HG02852 (cell line): Measurements from ENCODE around the gene EPB41L2.

ENCODE experiments used
- ATAC-seq: cut with Tn5 transposase; IDR thresholded peaks from one replicate; pipeline ENCODE4 v1.9.1; 2021; ENCODE audit warnings: mild to moderate bottlenecking, moderate library complexity; ENCODE audit not compliant: unreplicated experiment

The EPB41L2 gene

GRCh38 chr6:130980310-130981032 is 82.6 kb downstream of the EPB41L2 start:
- no peak for ATAC-seq

DNA sequence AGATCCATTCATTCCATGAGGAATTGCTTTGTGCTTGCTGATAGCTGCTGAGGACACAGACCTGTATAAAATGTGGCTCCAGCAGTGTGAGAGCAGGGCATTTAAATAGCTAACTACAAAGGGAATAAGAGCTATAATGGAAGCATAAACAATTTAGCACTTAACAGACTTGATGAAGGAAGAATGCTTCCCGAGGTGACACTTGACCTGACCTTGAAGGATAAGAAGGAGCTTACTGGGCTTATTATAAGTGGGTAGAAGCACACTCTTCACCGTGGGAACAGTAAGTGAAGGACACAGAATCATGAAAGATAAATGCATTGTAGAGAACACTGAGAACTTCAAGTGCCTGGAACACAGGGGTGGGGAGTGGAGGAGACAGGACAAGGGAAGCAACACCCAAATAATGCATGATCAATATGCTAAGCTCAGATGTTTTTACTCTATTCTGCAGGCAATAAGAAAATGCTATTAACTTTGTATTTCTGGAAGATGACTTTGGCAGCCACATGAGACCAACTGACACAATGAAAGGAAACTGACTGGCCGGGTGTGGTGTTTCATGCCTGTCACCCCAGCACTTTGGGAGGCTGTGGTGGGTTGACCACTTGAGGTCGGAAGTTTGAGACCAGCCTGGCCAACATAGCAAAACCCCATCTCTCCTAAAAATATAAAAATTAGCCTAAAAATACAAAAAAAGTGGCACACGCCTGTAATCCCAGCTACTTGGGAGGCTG is 84.2 kb downstream of the EPB41L2 start:
- ATAC-seq, result no peak

GRCh38 chr6:130978180-130978579 is 84.9 kb downstream of the EPB41L2 start:
- ATAC-seq, result no peak

DNA sequence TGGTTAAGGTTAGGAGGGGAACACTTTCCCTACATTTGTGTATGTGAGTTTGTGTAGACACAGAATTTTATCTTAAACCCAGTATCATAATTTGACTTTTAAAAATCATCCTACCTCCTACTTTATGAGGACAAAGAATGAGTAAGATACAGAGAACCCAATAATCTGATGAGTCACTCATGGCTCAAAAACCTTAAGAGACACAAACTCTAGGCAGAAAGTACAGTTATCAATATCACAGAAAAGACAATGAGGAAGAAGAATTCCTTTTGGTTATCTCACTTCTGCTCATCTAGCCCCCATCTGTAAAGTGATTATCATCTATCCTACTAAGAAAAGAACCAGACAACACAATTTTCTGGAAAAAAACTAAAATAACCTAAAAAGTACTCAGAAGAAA is 87.7 kb downstream of the EPB41L2 start:
- ATAC-seq, result no peak

DNA sequence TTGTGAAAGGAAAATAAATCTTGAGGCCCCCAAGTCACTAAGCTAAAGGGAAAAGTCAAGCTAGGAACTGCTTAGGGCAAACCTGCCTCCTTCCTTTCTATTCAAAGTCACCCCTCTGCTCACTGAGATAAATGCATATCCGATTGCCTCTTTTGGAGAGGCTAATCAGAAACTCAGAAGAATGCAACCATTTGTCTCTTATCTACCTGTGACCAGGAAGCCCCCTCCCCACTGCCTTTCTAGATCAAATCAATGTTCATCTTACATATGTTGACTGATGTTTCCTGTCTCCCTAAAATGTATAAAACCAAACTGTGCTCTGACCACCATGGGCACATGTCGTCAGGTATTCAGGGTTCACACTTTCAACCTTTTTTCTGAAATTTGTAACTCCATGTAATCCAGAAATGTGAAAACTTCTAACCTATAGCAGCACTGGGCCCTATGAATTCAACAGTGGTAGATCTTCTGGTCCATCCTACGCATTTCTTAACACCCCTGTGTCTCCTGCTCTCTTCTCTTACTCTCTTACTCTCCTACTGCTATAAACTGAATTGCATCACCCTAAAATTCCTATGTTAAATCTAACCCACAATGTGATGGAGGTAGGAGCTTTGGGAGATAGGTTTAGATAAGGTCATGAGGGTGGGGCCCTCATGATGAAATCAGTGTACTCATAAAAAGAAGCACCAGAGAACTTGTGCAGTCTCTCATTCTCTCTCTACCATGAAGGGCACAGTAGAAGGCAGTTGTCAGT is 89.3 kb downstream of the EPB41L2 start:
- ATAC-seq, result no peak

- ATAC-seq, result no peak
Observed at GRCh38 chr6:130971504-130971903, 91.5 kb downstream of the EPB41L2 start.

DNA sequence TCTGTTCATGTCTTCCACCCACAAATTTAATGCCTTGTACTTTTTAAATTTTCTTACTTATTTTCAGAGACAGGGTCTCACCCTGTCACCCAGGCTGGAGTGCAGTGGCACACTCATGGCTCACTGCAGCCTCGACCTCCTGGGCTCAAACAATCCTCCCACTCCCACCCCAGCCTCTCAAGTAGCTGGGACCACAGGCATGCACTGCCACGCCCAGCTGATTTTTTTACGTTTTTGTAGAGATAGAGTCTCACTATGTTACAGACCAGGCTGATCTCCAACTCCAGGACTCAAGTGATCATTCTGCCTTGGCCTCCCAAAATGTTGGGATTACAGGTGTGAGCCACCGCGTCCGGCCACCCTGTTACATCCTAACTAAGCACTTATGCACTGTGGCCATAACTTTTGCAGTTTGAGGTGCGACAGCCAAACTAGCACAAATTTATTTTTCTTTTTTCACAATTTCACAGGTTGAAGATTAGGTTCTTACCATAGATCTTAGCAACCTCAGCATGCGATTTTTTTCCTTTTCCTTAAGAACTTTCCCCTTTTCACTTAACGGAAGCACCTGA is 92.1 kb downstream of the EPB41L2 start:
- ATAC-seq, result no peak

- ATAC-seq, result no peak
Observed at GRCh38 chr6:130969791-130970491, 93.1 kb downstream of the EPB41L2 start.

DNA sequence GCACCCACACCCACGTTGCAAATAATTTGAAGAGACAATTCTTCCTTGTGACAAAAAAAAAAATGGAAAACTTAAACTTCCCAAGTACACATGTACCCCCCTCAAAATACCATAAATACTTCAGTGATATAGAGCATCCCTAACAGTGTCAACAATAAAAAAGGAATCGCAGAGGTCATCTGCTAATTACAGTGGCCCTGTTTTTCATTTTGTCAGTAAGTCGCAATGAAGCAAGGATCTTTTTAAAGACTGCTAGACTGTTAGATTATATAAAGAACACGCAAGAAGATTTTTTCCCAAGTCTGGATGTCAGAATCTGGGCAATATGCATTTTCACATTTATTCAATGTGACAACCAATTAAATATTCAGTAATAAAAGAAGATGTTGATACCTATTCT is 93.9 kb downstream of the EPB41L2 start:
- no peak for ATAC-seq

GRCh38 chr6:130968476-130968875 is 94.6 kb downstream of the EPB41L2 start:
- no peak for ATAC-seq

DNA sequence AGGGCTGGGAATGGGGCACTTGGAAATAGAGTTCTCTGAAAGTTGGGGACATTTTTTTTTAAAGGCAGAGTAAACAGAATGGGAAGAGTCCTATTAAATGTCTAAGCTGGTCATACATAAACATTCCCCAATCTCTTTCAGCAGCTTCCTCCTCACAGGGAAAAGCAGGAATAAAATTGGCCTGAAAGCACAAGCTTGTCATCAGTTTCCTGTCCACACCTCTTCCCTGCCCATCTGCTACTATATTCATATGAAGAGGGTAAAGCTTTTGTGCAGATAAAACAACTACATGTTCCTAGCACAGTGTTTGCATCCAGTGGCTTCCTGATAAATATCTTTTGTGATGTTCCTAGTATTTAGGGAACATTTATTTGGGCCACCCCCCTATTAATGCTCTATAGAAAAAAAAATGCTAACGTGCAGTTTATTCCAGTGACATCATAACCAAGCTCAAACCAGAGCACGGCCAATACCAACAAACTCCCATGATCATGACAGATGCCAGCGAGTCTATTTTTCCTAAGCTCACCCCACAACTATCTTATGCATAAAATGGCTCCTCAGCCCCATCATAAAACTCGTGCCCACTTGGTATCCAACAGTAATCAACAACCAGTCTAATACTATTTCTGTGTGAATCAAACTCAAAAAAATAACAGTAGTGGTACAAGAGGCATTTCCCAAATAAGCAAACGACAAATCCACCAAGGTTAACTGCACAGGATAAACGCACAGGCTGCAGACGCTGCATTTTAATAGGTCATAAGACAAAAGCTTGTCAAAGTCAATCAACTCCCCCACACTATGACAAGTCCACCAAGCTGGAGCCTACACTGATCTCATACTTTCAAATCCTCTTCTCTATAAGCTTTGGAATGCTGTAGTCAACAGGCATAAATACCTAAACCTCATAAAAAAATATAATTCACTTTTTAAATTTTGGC is 95.3 kb downstream of the EPB41L2 start:
- ATAC-seq, result no peak

GRCh38 chr6:130966344-130966980 is 96.6 kb downstream of the EPB41L2 start:
- no peak for ATAC-seq

DNA sequence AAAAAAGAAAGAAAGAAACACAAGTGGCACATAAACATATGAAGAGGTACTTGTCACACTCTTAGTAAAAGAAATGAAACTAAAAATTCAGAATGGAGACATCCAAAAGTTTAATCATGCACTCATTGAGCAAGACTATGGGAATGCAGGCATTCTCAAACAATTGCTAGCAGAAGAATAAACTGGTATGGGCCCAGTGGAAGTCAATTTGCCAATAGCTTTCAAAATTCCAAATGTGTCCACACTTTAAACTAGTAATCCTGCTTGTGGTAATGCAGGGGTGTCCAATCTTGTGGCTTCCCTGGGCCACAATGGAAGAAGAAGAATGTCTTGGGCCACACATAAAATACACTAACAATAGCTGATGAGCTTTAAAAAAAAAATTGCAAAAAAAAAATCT is 97.4 kb downstream of the EPB41L2 start:
- ATAC-seq, result no peak

- ATAC-seq, result no peak
Observed at GRCh38 chr6:130964808-130965604, 98.0 kb downstream of the EPB41L2 start.

- ATAC-seq, result no peak
Observed at GRCh38 chr6:130964289-130964688, 98.8 kb downstream of the EPB41L2 start.

- no peak for ATAC-seq
Observed at GRCh38 chr6:130962966-130963365, 100.1 kb downstream of the EPB41L2 start.

DNA sequence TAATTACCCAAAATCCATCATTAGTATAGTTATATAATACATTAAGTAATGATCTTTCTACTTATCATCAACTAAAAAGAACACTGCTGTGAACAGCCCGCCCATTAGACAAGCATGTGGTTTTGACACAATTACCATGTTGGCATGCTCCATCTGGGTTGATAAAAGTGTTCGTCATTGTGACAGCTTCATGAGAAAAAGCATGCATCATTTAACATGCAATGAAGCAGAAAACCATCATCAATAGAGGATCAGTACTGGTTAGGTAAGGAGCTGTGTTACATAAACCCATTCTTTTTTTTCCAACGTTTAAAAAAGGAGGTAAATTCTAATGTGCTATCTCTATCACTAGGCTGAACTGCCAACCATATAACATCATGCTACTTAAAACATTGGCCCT is 101.9 kb downstream of the EPB41L2 start:
- no peak for ATAC-seq

DNA sequence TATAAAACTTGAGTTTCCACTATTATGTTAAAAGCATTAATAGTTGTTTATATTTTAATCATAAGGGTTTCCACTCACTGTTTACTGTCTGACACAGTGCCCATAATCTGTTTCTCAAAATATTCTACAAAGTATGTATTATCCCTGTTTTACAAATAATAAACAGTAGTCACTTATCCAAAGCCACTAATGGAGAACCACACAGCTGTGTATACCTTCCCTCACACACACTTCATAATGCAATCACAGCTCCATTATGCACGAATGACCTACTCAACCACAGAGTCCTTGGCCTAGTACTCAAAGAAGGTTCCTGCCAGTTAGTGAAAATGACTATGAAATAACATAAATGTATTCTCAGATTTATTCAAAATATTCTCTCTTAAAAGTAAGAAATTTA is 103.1 kb downstream of the EPB41L2 start:
- ATAC-seq, result no peak
